NCI-H2081 (cell line): Measurements from ENCODE around the gene PHOX2A.

Experiments
- DNase-seq, 2 experiments: peaks; one replicate each; lab custom pipeline; 2025; lab: John Stamatoyannopoulos, UW

The PHOX2A gene

GRCh38 chr11:72233773-72234513 lies 10.0 kb downstream of the PHOX2A start:
- DNase-seq = no peak

GRCh38 chr11:72233056-72233772 lies 10.8 kb downstream of the PHOX2A start:
- DNase-seq = no peak

DNA sequence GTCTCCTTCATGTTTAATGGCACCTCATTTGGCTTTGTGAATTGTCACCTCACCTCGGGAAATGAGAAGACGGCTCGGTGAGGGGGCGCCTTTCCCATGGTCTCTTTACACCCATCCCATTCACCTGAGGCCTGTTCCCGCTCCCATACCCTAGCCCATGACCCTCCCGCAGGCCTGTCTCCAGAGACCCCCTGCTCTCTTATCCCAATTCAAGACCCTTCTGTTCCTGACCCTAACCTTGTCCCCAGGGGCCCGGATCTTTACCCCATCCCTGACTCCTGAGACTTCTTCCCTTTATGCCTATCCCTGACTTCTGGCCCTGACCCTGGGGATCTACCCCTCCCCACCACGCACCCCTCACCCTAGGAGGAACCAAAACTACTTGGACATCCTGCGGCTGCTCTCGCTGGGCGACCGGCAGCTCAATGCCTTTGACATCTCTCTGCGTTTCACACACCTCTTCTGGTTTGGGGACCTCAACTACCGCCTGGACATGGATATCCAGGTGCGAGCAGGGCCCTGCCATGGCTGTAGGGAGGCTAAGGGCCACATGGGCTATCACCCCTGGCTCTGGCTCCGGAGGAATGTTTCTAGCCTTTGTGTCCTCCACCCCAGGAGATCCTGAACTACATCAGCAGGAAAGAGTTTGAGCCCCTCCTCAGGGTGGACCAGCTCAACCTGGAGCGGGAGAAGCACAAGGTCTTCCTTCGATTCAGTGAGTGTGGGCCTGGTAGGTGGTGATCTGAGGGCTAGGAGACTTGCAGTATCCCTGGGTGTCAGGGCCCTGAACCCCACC lies 11.5 kb downstream of the PHOX2A start:
- no peak for DNase-seq

GRCh38 chr11:72231396-72232259 lies 12.3 kb downstream of the PHOX2A start:
- DNase-seq = no peak

DNA sequence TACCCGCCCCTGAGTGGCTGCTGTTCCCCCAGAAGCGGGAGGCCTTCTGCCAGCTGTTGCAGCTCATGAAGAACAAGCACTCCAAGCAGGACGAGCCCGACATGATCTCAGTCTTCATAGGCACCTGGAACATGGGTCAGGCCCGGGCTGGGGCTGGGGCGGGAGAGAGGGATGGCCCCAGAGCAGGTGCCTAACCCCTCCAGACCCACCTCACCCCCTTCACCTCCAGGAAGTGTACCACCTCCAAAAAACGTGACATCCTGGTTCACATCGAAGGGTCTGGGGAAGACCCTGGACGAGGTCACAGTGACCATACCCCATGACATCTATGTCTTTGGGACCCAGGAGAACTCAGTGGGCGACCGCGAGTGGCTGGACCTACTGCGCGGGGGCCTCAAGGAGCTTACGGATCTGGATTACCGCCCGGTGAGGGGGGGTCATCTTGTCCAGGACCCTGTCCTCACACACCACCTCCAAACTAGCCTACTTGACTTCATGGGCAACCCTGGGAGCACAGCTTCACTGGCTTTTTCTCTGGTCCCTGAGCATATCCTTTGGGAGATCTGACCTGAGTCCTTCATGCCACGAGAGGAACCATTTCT lies 13.1 kb downstream of the PHOX2A start:
- no peak for DNase-seq

GRCh38 chr11:72229925-72230763 lies 13.8 kb downstream of the PHOX2A start:
- no peak for DNase-seq

DNA sequence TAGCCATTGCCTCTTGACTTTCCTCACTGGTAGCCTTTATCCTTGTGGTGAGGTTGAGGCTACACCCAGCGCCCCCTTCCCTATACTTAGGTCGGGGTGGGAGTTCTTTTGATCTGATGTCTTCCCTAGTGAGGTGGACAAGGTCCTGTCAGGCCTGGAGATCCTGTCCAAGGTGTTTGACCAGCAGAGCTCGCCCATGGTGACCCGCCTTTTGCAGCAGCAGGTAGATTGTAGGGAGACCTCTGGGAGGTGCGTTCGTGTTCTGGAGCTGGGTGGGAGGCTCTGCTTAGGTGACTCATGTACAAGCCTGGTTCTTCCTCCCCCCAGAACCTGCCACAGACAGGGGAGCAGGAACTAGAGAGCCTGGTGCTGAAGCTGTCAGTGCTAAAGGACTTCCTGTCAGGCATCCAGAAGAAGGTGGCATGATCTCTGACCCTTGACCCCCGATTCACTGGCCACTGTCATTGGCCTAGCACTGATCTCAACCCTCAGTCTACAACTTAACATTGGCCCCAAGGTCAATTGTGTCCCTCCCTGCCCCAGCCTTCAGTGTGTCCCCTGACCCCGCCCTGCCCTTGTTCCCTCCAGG lies 14.5 kb downstream of the PHOX2A start:
- no peak for DNase-seq

GRCh38 chr11:72228844-72229231 lies 15.1 kb downstream of the PHOX2A start:
- no peak for DNase-seq

- peak; percentile 58 to 70 for DNase-seq
These were observed 15.6 kb downstream of the PHOX2A start for GRCh38 chr11:72228229-72228843.

GRCh38 chr11:72227316-72228228 lies 16.4 kb downstream of the PHOX2A start:
- peak; percentile 97 to 99 for DNase-seq

- DNase-seq = peak; percentile 78 to 91
These were observed 17.3 kb downstream of the PHOX2A start for GRCh38 chr11:72226701-72227100.

GRCh38 chr11:72225411-72225951 lies 18.5 kb downstream of the PHOX2A start:
- no peak for DNase-seq

- peak in 1 of 2 experiments; percentile 18 for DNase-seq
These were observed 19.2 kb downstream of the PHOX2A start, which contains the start of gene INPPL1 for GRCh38 chr11:72224564-72225410. Gene INPPL1 (plus strand): TSS chr11:72224767. CDS start chr11:72224985, 218 bp downstream.

DNA sequence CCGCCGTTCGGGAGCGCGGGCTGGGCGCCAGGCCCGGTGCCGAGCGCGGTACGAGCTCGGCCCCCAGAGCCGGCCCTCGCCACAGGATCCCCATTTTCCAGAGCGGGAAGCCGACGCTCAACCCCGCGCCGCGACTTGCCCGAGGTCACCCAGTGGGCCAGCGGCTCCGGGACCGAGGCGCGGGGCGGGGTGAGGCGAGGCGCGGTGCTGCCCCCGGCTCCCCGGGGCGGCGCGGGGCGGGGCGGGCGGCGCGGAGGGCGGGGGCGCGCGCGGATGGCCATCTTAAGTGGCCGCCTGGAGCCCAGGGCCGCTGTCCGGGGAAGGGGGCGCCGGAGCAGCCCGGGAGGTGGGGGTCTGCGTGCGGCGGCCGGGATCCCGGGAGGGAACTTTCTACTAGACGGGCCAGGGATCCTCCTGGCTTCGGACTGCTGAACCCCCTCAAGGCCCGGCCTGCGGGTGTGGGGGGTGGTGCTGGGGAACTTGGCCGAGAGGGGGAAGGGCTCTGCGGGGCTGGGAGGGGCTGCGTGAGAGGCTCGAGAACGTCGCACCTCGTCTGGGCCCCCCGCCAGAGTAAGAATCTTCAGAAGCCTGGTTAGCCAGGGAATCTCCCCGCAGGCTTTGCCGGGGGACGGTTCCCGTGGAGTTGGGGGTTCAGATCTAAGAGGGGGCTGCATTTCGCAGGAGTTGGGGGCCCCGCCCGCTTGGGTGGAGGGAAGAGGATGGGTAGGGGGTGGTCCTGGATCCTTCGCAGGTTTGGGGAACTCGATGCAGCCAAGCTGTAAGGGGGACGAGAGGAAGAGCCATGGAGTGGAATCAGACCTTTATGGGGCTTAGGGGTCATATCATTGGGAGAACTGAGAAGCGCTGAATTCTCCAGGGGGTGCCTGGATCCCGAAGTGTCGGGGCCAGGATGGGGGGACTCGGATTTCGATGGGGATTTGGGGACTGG lies 20.1 kb downstream of the PHOX2A start:
- peak; percentile 60 to 61 for DNase-seq

DNA sequence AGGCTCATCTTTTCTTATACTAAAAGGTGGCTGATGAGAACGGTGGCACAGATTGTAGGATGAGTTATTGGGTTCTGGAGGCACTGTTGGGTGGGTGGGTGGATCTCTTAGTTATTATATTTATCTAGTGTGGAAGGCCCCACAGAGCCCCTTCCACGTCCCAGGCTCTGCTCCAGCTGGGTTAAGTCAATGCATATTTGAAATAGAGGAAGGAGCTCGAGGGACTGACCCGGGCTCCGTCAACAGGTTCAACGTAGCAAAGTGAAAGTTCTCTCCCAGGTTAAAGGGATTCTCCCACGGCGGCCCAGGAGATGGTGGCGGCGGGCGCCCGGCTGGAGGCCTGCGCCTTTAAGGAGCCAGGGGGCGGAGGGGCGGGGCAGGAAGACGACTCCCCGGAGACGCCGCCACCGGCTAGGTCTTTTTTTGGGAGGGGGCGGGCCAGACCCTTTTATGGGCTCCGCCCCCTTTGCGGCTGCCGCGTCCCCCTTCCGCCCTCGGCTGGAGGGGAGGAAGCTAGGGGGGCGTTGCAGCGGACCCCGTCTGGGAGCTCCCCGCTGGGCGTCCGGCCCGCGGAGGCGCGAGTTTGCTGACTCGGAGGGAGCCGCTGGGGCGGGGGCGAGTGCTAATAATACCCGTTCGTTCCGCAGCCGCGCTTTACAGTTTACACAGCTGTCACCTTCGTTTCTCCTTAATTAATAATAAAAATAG lies 20.9 kb downstream of the PHOX2A start:
- peak; percentile 96 to 98 for DNase-seq
